ENCODE measurements around the gene SLAMF8.

The SLAMF8 gene

GRCh38 chr1:159826441-159827101 is at the start of gene SLAMF8:
Gene SLAMF8 (plus strand): TSS chr1:159826873. CDS start chr1:159826899, 26 bp downstream.
- no peak for DNase-seq

GRCh38 chr1:159778266-159778665 is 48.4 kb upstream of the SLAMF8 start:
- no peak for DNase-seq

- DNase-seq = no peak
These were observed 47.2 kb upstream of the SLAMF8 start for GRCh38 chr1:159779403-159779851.

GRCh38 chr1:159780583-159781582 is 45.8 kb upstream of the SLAMF8 start, which contains the start of gene DUSP23:
Gene DUSP23 (plus strand): TSS chr1:159780962. CDS start chr1:159781101, 139 bp downstream.
- peak; percentile 68 for DNase-seq

GRCh38 chr1:159781992-159782391 is 44.7 kb upstream of the SLAMF8 start:
- DNase-seq = no peak

GRCh38 chr1:159783724-159784123 is 42.9 kb upstream of the SLAMF8 start:
- no peak for DNase-seq

GRCh38 chr1:159786465-159786864 is 40.2 kb upstream of the SLAMF8 start:
- DNase-seq = no peak

- no peak for DNase-seq
These were observed 39.7 kb upstream of the SLAMF8 start for GRCh38 chr1:159786966-159787365.

- no peak for DNase-seq
These were observed 36.3 kb upstream of the SLAMF8 start for GRCh38 chr1:159790237-159790917.

GRCh38 chr1:159791031-159791430 is 35.6 kb upstream of the SLAMF8 start:
- DNase-seq = no peak

GRCh38 chr1:159791461-159791860 is 35.2 kb upstream of the SLAMF8 start:
- DNase-seq = no peak

- no peak for DNase-seq
These were observed 31.1 kb upstream of the SLAMF8 start for GRCh38 chr1:159795534-159795933.

GRCh38 chr1:159798893-159799292 is 27.8 kb upstream of the SLAMF8 start:
- DNase-seq = peak; percentile 18

GRCh38 chr1:159799446-159799985 is 27.2 kb upstream of the SLAMF8 start:
- DNase-seq = no peak

GRCh38 chr1:159800177-159800930 is 26.3 kb upstream of the SLAMF8 start:
- DNase-seq = no peak

- no peak for DNase-seq
These were observed 24.6 kb upstream of the SLAMF8 start, which contains the start of gene FCRL6 for GRCh38 chr1:159802111-159802510. Gene FCRL6 (plus strand): TSS chr1:159802360. CDS start chr1:159802425, 65 bp downstream.

GRCh38 chr1:159803956-159804689 is 22.6 kb upstream of the SLAMF8 start:
- DNase-seq = no peak

GRCh38 chr1:159804924-159805323 is 21.7 kb upstream of the SLAMF8 start:
- no peak for DNase-seq

- DNase-seq = no peak
These were observed 10.7 kb upstream of the SLAMF8 start for GRCh38 chr1:159815926-159816325.

GRCh38 chr1:159817276-159818041 is 9.2 kb upstream of the SLAMF8 start:
- no peak for DNase-seq
